Panc1 (cell line): ENCODE results near the gene AMER2. TPM values are rescaled to one million over a fixed set of nuclear protein-coding genes. Genes with fewer than 3 reads are reported as not detected.

ENCODE experiments used
- ATAC-seq: fragments of 200-7000 bp; cut with Tn5 transposase; 2 replicates; pipeline ENCODE4 v1.9.1; 2020; ENCODE audit warnings: mild to moderate bottlenecking, moderate library complexity
- BruUV-seq: library from RNA; stranded (reverse); fragments of 400-500 nt; replicated peaks from 2 replicates; lab custom pipeline; 2021; lab: Mats Ljungman, UMichigan
- CTCF ChIA-PET: fragments of 300-600 bp; sonication (Branson Sonifier 250); formaldehyde crosslinking; loops from one replicate; lab custom pipeline; 2022; ENCODE audit warnings: antibody characterized with exemption; lab: Charles Lee
- POLR2A ChIA-PET: fragments of 300-600 bp; sonication (Branson Sonifier 250); formaldehyde crosslinking; loops from one replicate; lab custom pipeline; 2022; ENCODE audit warnings: antibody characterized with exemption; lab: Charles Lee
- DNase-seq: peaks from one replicate; pipeline ENCODE4 v3.0.0-alpha.2; 2010; ENCODE audit warnings: low read depth, low spot score
- H3K27ac ChIP-seq: 2 replicates; pipeline ENCODE4 v1.5.1; 2011; ENCODE audit warnings: mild to moderate bottlenecking, low read length, inconsistent platforms
- H3K27me3 ChIP-seq: fragments of 200-500 bp; sonication (Bioruptor generic); 2 replicates; pipeline ENCODE4 v1.6.0; 2014; ENCODE audit warnings: low read length, inconsistent platforms; ENCODE audit not compliant: control insufficient read depth, insufficient read depth
- H3K36me3 ChIP-seq: fragments of 200-500 bp; sonication (Bioruptor generic); 2 replicates; pipeline ENCODE4 v1.5.1; 2014; ENCODE audit warnings: inconsistent platforms, mild to moderate bottlenecking, low read length, moderate library complexity; ENCODE audit not compliant: control insufficient read depth, insufficient read depth
- H3K4me1 ChIP-seq: 2 replicates; pipeline ENCODE4 v1.5.1; 2011; ENCODE audit warnings: inconsistent platforms, mild to moderate bottlenecking, low read length, moderate library complexity; ENCODE audit not compliant: control insufficient read depth, insufficient read depth
- H3K4me3 ChIP-seq, 2 experiments: 2 replicates each; pipeline ENCODE4 v1.5.1; 2011 to 2012; ENCODE audit warnings: low read depth in 2 of 2, low read length in 2 of 2, mild to moderate bottlenecking in 2 of 2, inconsistent platforms in 1 of 2, moderate library complexity in 1 of 2
- H3K9me3 ChIP-seq: fragments of 200-500 bp; sonication (Bioruptor generic); 2 replicates; pipeline ENCODE4 v1.5.1; 2014; ENCODE audit warnings: low read depth, mild to moderate bottlenecking, inconsistent platforms, low read length, moderate library complexity; ENCODE audit not compliant: control insufficient read depth, insufficient read depth
- CTCF ChIP-seq: fragments of 450-650 bp; IDR thresholded peaks from 2 replicates; pipeline ENCODE4 v1.5.1; 2017; ENCODE audit warnings: mild to moderate bottlenecking
- POLR2AphosphoS5 ChIP-seq: IDR thresholded peaks from 2 replicates; pipeline ENCODE4 v1.6.1; 2012; ENCODE audit warnings: mild to moderate bottlenecking, low read depth, low read length, moderate library complexity
- REST ChIP-seq, 2 experiments: IDR thresholded peaks; 2 replicates each; pipeline ENCODE4 v1.6.1; 2011 to 2012; ENCODE audit warnings: low read depth in 2 of 2, control low read depth in 1 of 2, low read length in 1 of 2, mild to moderate bottlenecking in 1 of 2, moderate library complexity in 1 of 2; ENCODE audit not compliant: insufficient read depth in 1 of 2
- SIN3A ChIP-seq: IDR thresholded peaks from 2 replicates; pipeline ENCODE4 v1.6.1; 2012; ENCODE audit warnings: low read depth, mild to moderate bottlenecking, low read length, moderate library complexity, borderline replicate concordance; ENCODE audit not compliant: insufficient read depth
- TCF7L2 ChIP-seq: IDR thresholded peaks from 2 replicates; pipeline ENCODE4 v1.6.1; 2011; ENCODE audit warnings: mild to moderate bottlenecking, low read depth, low read length, inconsistent platforms
- in situ Hi-C: cut with HindIII; loops from 2 replicates; pipeline ENCODE4 v1.10.0; 2016; ENCODE audit warnings: low sequenced_read_pairs, low pct_unique_long_range_greater_than_20kb
- intact Hi-C: fragments of 100-400 bp; cut with micrococcal nuclease; formaldehyde crosslinking; loops from one replicate; pipeline ENCODE4 v1.10.0; 2022; ENCODE audit not compliant: unreplicated experiment
- total RNA-seq: library from RNA; stranded (reverse); gene quantifications from one replicate; pipeline ENCODE4 v1.2.1, GENCODE V29; 2021; ENCODE audit not compliant: unreplicated experiment

Gene AMER2
- total RNA-seq, 1 experiment from 2014 or later, result not detected

- Histone ChIP-seq H3K36me3 (no peaks in the 10 kb centered on the region), H3K27me3 (no peaks in the 10 kb centered on the region), H3K4me1 (no peaks in the 10 kb centered on the region), H3K4me3 (no peak overlapping the region), H3K9me3 (no peaks in the 10 kb centered on the region), H3K27ac (no peak overlapping the region)
- intact Hi-C loops (no loop called here), in situ Hi-C loops (no loop called here)
- ChIA-PET CTCF (no interaction called here), POLR2A (no interaction called here)
- no TSS peak for BruUV-seq
- DNase-seq, result no peak
- no peak for ATAC-seq
- TF ChIP-seq REST (IDR thresholded peaks at IDR 0.05; ENCODE audit: insufficient read depth in 1 of 2, low read depth in 2 of 2, low read length in 1 of 2) (no peak), POLR2AphosphoS5 (no peak), CTCF (no peak), SIN3A (no peak), TCF7L2 (no peak)
These were observed 28.4 kb downstream of the AMER2 start for GRCh38 chr13:25143706-25144105.

GRCh38 chr13:25141042-25141441 lies 31.0 kb downstream of the AMER2 start:
- no peak for DNase-seq
- ChIA-PET POLR2A (no interaction called here), CTCF (no interaction called here)
- Histone ChIP-seq H3K36me3 (no peaks in the 10 kb centered on the region), H3K9me3 (no peaks in the 10 kb centered on the region), H3K27ac (no peak overlapping the region), H3K4me3 (no peak overlapping the region), H3K4me1 (no peaks in the 10 kb centered on the region), H3K27me3 (peaks cover 2% of the 10 kb centered on the region; the same call in 1 of the 2 replicates)
- ATAC-seq, result no peak
- intact Hi-C loops (no loop called here), in situ Hi-C loops (no loop called here)
- BruUV-seq, result no TSS peak
- TF ChIP-seq REST (IDR thresholded peaks at IDR 0.05; ENCODE audit: insufficient read depth in 1 of 2, low read depth in 2 of 2, low read length in 1 of 2) (no peak), POLR2AphosphoS5 (no peak), SIN3A (no peak), TCF7L2 (no peak), CTCF (no peak)
